Embryonic facial prominence (tissue), 1 donor: Measurements from ENCODE around the gene TMEM31.
"Not testable (repeated sequence)": the region's sequence is repeated elsewhere in the genome, so short reads cannot be mapped to it uniquely, and the experiment has no call there.

ENCODE experiments used
- DNase-seq: peaks from one replicate; pipeline ENCODE4 v3.0.0-alpha.2; 2016; ENCODE audit errors: extremely low spot score

Gene TMEM31

DNA sequence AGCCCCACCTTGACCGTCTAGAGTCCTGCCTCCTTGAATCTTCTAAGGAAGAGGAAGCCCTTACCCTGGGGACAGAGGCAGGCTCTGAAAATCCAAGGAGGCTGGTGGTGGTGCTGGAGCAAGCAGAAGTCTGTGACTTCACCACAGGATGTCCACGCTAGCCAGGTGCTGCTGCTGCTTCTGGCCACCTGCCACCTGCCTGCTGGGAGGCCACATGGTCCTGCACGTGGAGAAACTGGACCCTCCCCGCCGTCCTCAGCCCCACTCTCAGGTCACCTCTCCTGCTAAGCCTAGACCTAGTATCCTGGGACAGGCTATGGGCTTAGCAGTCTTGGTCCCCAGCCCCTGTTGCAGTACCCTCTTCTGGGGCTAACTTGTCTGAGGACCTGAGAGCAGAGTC lies 15.8 kb downstream of the TMEM31 start:
- no peak for DNase-seq

- no peak for DNase-seq
Observed at GRCh38 chrX:103727115-103727514, 16.4 kb downstream of the TMEM31 start.

GRCh38 chrX:103729015-103729414 lies 18.3 kb downstream of the TMEM31 start:
- DNase-seq: no peak

DNA sequence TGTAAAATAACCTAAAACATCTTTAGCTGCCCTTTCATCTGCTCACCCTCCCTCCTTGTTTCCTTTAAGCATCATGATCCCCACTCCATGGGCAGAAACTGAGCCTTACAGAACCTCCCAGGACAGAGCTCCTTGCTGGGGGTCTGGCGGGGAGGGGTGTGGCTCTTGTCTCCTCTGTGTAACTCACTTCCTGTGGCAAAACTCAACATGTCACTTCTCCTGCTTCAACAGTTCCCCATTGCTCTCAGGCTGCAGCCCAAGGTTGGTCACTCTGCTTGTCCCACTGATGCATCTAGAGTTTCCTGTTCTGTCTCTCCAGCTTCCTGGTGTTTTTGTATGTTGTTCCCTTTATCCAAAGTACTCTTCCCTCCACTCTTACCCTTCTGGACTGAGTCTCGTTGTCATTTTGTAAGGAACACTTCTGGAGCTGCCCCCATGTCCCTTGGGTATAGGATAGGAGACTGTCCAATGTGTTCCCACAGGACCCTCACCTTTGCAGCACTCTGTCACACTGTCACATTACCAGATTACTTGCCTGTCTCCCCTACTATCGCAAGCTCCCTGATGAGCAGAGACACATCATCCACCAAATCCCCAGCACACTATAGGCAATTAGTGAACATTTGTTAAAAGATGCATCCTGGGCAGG lies 19.6 kb downstream of the TMEM31 start:
- no peak for DNase-seq

- no peak for DNase-seq
Observed at GRCh38 chrX:103730796-103731493, 20.2 kb downstream of the TMEM31 start.

GRCh38 chrX:103733017-103733416 lies 22.3 kb downstream of the TMEM31 start:
- DNase-seq: no peak

DNA sequence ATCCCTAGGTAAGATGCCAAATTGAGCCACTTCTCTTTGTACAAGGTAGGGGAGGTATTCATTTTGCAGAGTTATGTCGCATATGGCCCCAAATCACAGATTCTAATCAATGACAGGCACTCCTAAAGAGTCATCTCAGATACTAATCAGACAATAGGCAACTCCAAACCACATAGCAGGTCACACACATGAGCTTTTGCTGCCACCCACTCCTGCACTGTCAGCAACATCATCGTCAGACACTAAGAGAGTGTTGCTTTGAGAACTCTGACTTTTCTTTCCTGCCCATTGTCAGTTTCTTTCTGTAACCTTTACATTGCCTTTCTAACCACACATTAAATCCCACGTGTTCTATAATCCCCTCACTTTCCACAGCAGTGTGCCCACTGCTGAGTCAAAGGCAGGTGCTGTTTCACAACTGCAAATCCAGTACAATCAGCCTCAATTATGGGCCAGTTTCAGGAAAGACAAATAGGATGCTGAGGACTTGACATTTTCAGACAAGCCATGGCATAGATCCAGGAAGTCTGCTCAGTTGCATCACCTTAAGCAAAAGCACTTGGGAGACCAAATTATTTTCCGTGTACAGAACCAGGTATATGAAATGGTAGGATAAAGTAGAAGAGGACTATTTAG lies 23.5 kb downstream of the TMEM31 start:
- no peak for DNase-seq

GRCh38 chrX:103737696-103738095 lies 27.0 kb downstream of the TMEM31 start:
- no peak for DNase-seq

- no peak for DNase-seq
Observed at GRCh38 chrX:103739421-103739820, 28.7 kb downstream of the TMEM31 start.

- DNase-seq: no peak
Observed at GRCh38 chrX:103741879-103742278, 31.2 kb downstream of the TMEM31 start.

DNA sequence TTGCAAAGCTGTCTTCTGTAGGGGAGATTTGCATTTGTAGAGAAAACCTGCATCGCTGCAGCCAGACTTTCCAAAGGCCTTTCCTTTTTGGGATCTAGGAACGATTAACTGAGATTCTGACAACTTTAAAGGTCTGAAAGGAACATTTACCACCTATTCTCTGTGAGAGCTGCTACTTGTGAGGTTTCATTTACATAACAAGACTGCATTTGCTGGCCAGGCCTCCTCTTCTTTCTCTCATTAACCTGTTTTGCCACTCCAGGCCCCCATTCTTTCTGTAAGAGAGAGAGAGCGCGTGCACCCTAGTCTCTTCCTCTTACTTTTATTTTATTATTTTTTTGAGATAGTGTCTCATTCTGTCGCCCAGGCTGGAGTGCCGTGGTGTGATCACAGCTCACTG lies 31.6 kb downstream of the TMEM31 start:
- DNase-seq: no peak

DNA sequence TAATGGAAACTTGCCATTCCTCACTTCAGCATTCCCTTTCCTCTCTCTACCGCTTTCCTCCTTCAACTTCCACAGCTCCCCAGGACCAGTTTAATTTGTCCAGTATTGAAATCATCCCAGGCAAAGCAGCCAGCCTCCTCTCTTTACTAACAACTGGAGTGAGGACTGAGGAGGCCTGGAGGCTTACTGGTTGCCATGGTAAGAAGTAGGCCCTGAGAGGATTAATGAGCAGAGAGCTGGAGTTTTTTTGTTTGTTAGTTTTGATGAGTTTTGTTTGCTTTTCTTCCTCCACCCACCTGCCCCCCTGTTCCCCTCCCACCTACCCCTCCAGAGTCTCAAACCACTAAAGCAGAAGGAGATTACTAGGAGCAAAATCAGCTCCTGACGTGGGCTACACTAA lies 36.5 kb downstream of the TMEM31 start:
- DNase-seq: no peak

DNA sequence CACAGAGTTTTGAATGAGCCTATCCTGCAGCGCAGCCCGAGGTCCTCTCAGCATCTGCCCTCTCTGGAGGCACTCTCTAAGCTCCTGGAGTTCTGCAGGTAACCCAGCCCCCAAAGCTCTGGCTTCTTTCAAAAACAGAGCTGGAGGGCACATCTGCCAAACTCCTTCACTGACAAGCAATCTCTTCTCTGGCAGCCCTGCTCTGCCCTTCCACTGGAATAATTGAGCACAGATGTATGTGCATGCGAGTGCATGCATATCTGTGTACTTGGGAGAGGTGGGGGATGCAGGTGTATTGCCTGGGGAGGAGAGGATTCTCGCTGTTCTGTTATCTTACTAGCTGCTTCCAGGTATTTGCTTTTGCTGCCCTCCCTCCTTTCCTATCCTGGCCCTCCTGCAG lies 43.7 kb downstream of the TMEM31 start:
- DNase-seq: no peak

DNA sequence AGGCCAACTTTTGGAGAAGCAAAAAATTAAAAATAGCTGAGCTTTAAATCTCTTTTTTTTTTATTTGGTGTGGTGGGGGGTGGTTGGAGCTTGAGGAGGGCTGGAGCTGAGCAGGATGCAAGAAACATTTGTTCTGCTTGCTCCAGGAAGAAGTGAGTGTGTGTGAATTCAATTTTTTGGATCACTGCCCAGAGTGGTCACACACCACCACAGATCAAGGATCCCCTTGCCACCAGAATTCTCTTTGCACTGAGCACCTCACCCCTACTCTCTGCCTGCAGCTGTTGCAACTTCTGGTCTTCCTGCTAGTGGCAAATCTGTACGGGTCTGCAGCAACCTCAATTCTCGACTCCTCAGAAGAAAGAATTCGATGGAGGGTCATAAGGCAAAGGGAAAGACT lies 46.0 kb downstream of the TMEM31 start:
- DNase-seq: no peak

DNA sequence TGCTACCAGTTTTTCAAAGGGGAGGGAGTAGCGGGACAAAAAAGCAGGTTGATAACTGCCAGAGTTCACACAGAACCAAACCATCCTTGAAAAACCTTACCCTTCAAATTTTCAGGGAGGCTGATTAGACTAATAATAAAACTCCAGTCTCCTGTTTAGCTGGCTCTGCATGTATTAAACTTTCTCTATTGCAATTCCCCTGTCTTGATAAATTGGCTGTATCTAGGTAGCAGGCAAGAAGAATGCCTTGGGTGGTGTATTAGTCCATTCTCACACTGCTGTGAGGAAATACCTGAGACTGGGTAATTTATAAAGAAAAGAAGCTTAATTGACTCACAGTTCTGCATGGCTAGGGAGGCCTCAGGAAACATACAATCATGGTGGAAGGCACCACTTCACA lies 47.8 kb downstream of the TMEM31 start:
- no peak for DNase-seq

- not testable (repeated sequence) for DNase-seq
Observed at GRCh38 chrX:103763541-103763940, 52.8 kb downstream of the TMEM31 start.
